HEK293 (cell line): ENCODE data around the gene CSTPP1.

ENCODE experiments used
- GFI1B ChIP-seq: fragments of 450-650 bp; formaldehyde crosslinking; IDR thresholded peaks from 2 replicates; pipeline ENCODE4 v1.5.1; 2016; ENCODE audit warnings: missing biosample characterization, missing genetic modification characterization
- ZBTB1 ChIP-seq: fragments of 450-650 bp; formaldehyde crosslinking; IDR thresholded peaks from 2 replicates; pipeline ENCODE4 v1.5.1; 2016; ENCODE audit warnings: missing biosample characterization, missing genetic modification characterization
- TF ChIP-seq, protein P1 (sequence below): fragments of 450-650 bp; formaldehyde crosslinking; IDR thresholded peaks from 2 replicates; pipeline ENCODE4 v1.5.1; 2016; ENCODE audit warnings: missing biosample characterization, missing genetic modification characterization
- TF ChIP-seq, protein P2 (sequence below): fragments of 450-650 bp; formaldehyde crosslinking; IDR thresholded peaks from 2 replicates; pipeline ENCODE4 v1.5.1; 2016; ENCODE audit warnings: missing biosample characterization, missing genetic modification characterization

DNA sequence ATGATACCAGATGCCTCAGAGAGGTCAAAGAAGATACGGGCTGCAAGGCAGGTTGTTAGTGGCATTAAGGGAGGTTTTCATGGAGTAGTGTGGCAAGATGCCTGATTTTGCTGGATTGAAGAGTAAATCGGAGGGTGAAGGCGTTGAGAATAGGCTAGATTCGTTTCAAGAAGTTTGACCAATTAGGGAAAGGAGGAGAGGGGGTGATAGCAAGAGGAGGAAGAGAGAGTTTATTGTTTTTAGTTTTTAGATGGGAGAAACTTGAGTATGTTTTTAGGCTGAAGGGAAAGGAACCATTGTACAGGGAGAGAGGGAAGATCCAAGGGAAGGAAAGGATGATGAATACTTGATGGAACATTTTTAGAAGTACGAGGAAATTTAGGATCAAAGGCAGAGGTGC lies 16.5 kb downstream of the CSTPP1 start:
- TF ChIP-seq, protein P1, sequence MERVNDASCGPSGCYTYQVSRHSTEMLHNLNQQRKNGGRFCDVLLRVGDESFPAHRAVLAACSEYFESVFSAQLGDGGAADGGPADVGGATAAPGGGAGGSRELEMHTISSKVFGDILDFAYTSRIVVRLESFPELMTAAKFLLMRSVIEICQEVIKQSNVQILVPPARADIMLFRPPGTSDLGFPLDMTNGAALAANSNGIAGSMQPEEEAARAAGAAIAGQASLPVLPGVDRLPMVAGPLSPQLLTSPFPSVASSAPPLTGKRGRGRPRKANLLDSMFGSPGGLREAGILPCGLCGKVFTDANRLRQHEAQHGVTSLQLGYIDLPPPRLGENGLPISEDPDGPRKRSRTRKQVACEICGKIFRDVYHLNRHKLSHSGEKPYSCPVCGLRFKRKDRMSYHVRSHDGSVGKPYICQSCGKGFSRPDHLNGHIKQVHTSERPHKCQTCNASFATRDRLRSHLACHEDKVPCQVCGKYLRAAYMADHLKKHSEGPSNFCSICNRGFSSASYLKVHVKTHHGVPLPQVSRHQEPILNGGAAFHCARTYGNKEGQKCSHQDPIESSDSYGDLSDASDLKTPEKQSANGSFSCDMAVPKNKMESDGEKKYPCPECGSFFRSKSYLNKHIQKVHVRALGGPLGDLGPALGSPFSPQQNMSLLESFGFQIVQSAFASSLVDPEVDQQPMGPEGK (tag by site-specific recombination), result no peak
- TF ChIP-seq GFI1B (tag by site-specific recombination), result no peak
- TF ChIP-seq, protein P2, sequence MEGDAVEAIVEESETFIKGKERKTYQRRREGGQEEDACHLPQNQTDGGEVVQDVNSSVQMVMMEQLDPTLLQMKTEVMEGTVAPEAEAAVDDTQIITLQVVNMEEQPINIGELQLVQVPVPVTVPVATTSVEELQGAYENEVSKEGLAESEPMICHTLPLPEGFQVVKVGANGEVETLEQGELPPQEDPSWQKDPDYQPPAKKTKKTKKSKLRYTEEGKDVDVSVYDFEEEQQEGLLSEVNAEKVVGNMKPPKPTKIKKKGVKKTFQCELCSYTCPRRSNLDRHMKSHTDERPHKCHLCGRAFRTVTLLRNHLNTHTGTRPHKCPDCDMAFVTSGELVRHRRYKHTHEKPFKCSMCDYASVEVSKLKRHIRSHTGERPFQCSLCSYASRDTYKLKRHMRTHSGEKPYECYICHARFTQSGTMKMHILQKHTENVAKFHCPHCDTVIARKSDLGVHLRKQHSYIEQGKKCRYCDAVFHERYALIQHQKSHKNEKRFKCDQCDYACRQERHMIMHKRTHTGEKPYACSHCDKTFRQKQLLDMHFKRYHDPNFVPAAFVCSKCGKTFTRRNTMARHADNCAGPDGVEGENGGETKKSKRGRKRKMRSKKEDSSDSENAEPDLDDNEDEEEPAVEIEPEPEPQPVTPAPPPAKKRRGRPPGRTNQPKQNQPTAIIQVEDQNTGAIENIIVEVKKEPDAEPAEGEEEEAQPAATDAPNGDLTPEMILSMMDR, result no peak
- TF ChIP-seq ZBTB1 (tag by site-specific recombination), result no peak
